ENCODE results near the gene CDK5RAP3.

DNA sequence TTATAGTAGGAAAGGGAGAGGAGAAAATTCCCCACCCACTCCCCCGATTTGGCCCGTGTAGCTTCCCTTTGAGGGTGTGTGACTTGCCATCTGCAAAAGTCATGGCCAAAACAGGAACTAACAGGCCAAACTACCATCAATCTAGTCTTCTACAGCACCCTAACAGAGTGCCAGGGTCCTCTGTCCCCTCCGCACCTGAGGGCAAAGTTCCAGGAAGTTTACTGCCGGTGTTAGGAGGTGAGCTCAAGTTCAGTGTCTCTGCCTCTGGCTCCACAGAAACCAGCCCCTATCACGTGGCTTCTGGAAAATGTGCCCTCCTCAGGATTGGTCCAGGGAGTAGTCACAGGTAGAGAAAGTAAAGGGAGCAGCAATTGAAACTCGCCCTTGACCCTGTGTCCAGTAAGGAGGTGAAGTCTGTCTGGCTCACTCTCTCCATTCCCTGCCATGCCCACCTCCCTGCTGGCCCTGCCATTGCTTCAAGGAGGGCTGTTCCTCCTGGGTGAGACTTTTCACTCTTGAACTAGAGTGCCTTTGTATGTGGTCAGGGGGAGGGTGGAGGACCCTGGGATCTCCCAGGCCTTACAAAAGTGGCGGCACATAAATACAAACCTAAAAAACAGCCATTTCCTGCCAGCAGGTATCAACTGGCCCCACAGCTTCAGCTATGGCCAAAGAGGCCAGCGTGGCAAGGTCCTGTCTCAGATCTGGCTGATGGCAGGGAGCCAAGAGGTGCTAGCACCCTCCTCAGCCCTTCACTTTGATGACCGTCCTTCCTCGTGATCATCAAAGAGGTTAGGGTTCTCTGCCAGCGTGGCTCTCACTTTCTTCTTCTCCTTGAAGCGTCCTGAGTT is 18.5 kb upstream of the CDK5RAP3 start:
- TF ChIP-seq POLR2A (IDR thresholded peaks at IDR 0.05): no peak
- TF ChIP-seq, protein P1, sequence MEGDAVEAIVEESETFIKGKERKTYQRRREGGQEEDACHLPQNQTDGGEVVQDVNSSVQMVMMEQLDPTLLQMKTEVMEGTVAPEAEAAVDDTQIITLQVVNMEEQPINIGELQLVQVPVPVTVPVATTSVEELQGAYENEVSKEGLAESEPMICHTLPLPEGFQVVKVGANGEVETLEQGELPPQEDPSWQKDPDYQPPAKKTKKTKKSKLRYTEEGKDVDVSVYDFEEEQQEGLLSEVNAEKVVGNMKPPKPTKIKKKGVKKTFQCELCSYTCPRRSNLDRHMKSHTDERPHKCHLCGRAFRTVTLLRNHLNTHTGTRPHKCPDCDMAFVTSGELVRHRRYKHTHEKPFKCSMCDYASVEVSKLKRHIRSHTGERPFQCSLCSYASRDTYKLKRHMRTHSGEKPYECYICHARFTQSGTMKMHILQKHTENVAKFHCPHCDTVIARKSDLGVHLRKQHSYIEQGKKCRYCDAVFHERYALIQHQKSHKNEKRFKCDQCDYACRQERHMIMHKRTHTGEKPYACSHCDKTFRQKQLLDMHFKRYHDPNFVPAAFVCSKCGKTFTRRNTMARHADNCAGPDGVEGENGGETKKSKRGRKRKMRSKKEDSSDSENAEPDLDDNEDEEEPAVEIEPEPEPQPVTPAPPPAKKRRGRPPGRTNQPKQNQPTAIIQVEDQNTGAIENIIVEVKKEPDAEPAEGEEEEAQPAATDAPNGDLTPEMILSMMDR (IDR thresholded peaks at IDR 0.05): no peak

All from lower leg skin (tissue), 3 donors.